ENCODE results near the gene ANGPTL4. TPM values are rescaled to one million over a fixed set of nuclear protein-coding genes. Genes with fewer than 3 reads are reported as not detected.

The ANGPTL4 gene
- total and polyA plus RNA-seq, 2 of the 13 experiments (the other 11 are each of a cell fraction or from before 2014, with no cell fraction given): 0.80 to 21.7 TPM

DNA sequence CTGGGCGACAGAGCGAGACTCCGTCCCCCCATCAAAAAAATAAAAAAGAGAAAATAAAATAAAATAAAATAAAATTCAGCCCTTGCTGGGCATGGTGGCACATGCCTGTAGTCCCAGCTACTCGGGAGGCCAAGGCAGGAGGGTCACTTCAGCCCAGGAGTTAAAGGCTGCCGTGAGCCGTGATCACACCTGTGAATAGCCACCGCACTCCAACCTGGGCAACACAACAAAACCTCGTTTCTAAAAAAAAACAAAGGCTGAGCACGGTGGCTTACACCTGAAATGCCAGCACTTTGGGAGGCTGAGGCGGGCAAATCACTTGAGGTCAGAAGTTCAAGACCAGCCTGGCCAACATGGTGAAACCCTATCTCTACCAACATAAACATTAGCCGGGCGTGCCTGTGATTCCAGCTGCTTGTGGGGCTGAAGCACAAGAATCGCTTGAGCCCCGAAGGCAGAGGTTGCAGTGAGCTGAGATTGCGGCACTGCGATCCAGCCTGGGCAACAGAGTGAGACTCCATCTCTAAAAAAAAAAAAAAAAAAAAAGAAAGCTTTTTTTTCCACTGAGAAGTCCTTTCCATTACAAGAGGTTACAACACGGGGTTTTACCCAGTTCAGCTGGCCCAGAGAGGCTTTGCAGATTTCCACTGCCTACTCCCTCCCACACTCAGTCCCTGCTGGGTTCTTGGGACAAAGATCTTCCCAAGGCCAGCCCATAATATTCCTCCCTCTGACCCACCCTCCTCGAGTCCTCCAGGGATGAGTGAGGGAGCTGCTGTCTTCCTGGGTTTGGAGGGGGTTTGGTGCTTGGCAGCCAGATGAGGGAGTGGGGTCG is 6.4 kb downstream of the ANGPTL4 start:
- Histone ChIP-seq H4K20me1 (ENCODE audit: insufficient read depth, low read length) (no peaks in the 10 kb centered on the region), H3K4me1 (ENCODE audit: insufficient read depth, low read length) (peaks cover 79% of the 10 kb centered on the region), H3K79me2 (ENCODE audit: insufficient read depth, low read length) (no peaks in the 10 kb centered on the region), H2AFZ (ENCODE audit: low read length) (no peak overlapping the region), H3K4me3 (replicated peaks in 1 of 3; ENCODE audit: insufficient read depth in 1 of 3, low read depth in 2 of 3, low read length in 3 of 3) (no peak overlapping the region), H3K4me2 (ENCODE audit: low read depth, low read length) (peak overlapping the region; percentile 37; the same call in 1 of the 2 replicates), H3K27me3 (ENCODE audit: control insufficient read depth in 1 of 2, insufficient read depth in 2 of 2, low read length in 2 of 2) (no peaks in the 10 kb centered on the region), H3K9me3 (ENCODE audit: low read length) (no peaks in the 10 kb centered on the region), H3K36me3 (replicated peaks in 1 of 2; ENCODE audit: control insufficient read depth in 1 of 2, insufficient read depth in 2 of 2, low read length in 2 of 2) (peaks cover 0 to 5% of the 10 kb centered on the region in 2 experiments; a peak in 1 of 5 replicates), H3K27ac (ENCODE audit: extremely low read length, insufficient read depth, low read length) (peak overlapping the region; percentile 65), H3K9ac (ENCODE audit: insufficient read depth, low read depth, low read length) (peak overlapping the region; percentile 52; the same call in 1 of the 2 replicates)
- WGBS (ENCODE audit: low lambda C conversion rate): 71% methylated on average over 19 of the region's 19 CpGs
- ChIA-PET CTCF (ENCODE audit: low intra/inter-chr PET ratio, low total read pairs) (no interaction called here), POLR2A (interaction anchor here (1.2 to 1.7 kb wide), 4 partner anchors 8 to 24 kb away, joined by 3 to 6 read pairs (median 4); no protein-coding TSS in a partner anchor)
- BruUV-seq (replicated peaks): no TSS peak
- FAIRE-seq: no peak
- intact Hi-C loops (cut with micrococcal nuclease; ENCODE audit: unreplicated experiment): no loop called here
- no peak for ATAC-seq
- no peak for DNase-seq (ENCODE audit: low spot score)
- in situ Hi-C loops (cut with HindIII; ENCODE audit: extremely low pct_ligation_motif_present, low pct_unique_long_range_greater_than_20kb): no loop called here
- no peak for TF ChIP-seq EEA1 (CRISPR knock-in tag; IDR thresholded peaks at IDR 0.05; ENCODE audit: borderline replicate concordance)
- TF ChIP-seq POLR2AphosphoS5 (IDR thresholded peaks at IDR 0.05; ENCODE audit: low read depth, low read length): peak; percentile 33; the same call in 1 of the 2 replicates
- TF ChIP-seq ZNF121 (CRISPR knock-in tag; IDR thresholded peaks at IDR 0.05): 0 out of 2 replicates have a peak, but pooled peaks have one; percentile 47
- TF ChIP-seq TOPORS (CRISPR knock-in tag; IDR thresholded peaks at IDR 0.05): no peak
- TF ChIP-seq ZNF263 (CRISPR knock-in tag; IDR thresholded peaks at IDR 0.05): peak; percentile 95
- no peak for TF ChIP-seq ZNF232 (CRISPR knock-in tag; IDR thresholded peaks at IDR 0.05; ENCODE audit: borderline replicate concordance)
- TF ChIP-seq, protein P1, sequence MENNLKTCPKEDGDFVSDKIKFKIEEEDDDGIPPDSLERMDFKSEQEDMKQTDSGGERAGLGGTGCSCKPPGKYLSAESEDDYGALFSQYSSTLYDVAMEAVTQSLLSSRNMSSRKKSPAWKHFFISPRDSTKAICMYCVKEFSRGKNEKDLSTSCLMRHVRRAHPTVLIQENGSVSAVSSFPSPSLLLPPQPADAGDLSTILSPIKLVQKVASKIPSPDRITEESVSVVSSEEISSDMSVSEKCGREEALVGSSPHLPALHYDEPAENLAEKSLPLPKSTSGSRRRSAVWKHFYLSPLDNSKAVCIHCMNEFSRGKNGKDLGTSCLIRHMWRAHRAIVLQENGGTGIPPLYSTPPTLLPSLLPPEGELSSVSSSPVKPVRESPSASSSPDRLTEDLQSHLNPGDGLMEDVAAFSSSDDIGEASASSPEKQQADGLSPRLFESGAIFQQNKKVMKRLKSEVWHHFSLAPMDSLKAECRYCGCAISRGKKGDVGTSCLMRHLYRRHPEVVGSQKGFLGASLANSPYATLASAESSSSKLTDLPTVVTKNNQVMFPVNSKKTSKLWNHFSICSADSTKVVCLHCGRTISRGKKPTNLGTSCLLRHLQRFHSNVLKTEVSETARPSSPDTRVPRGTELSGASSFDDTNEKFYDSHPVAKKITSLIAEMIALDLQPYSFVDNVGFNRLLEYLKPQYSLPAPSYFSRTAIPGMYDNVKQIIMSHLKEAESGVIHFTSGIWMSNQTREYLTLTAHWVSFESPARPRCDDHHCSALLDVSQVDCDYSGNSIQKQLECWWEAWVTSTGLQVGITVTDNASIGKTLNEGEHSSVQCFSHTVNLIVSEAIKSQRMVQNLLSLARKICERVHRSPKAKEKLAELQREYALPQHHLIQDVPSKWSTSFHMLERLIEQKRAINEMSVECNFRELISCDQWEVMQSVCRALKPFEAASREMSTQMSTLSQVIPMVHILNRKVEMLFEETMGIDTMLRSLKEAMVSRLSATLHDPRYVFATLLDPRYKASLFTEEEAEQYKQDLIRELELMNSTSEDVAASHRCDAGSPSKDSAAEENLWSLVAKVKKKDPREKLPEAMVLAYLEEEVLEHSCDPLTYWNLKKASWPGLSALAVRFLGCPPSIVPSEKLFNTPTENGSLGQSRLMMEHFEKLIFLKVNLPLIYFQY (CRISPR knock-in tag; IDR thresholded peaks at IDR 0.05; ENCODE audit: borderline replicate concordance): no peak
- no peak for TF ChIP-seq RBFOX2 (IDR thresholded peaks at IDR 0.05; ENCODE audit: low read depth, low read length)
- no peak for TF ChIP-seq ZNF335 (CRISPR knock-in tag; IDR thresholded peaks at IDR 0.05)
- no peak for TF ChIP-seq PPARG (CRISPR knock-in tag; conservative IDR thresholded peaks at IDR 0.05)
- no peak for TF ChIP-seq ARID3A (IDR thresholded peaks at IDR 0.05; ENCODE audit: low read depth, low read length)
- no peak for TF ChIP-seq ZNF496 (CRISPR knock-in tag; IDR thresholded peaks at IDR 0.05; ENCODE audit: insufficient replicate concordance)
- no peak for TF ChIP-seq ZNF776 (CRISPR knock-in tag; IDR thresholded peaks at IDR 0.05)
- TF ChIP-seq CTCF (CRISPR knock-in tag; IDR thresholded peaks at IDR 0.05): no peak
- peak; percentile 37; the same call in 1 of the 2 replicates for TF ChIP-seq ZNF747 (CRISPR knock-in tag; IDR thresholded peaks at IDR 0.05; ENCODE audit: borderline replicate concordance)
- no peak for TF ChIP-seq MEIS2 (CRISPR knock-in tag; IDR thresholded peaks at IDR 0.05)
- no peak for TF ChIP-seq ZSCAN9 (CRISPR knock-in tag; IDR thresholded peaks at IDR 0.05; ENCODE audit: borderline replicate concordance)
